Fibroblast of lung (primary cell): ENCODE data around the gene SUFU. TPM values are rescaled to one million over a fixed set of nuclear protein-coding genes. Genes with fewer than 3 reads are reported as not detected.

Experiments used
- DNase-seq, 2 donors: peaks; one replicate each; pipeline versions ENCODE4 v3.0.0 to v3.0.0-alpha.2; 2010; ENCODE audit warnings: low read depth in 2 of 2
- H2AFZ ChIP-seq: 2 replicates; pipeline ENCODE4 v1.5.1; 2012; ENCODE audit warnings: low read length, control low read depth, inconsistent platforms
- H3K27ac ChIP-seq: 2 replicates; pipeline ENCODE4 v1.5.1; 2011; ENCODE audit warnings: low read length, control low read depth; ENCODE audit not compliant: insufficient read depth
- H3K27me3 ChIP-seq: 2 replicates; pipeline ENCODE4 v1.5.1; 2011; ENCODE audit warnings: mild to moderate bottlenecking, low read length; ENCODE audit not compliant: control insufficient read depth, insufficient read depth
- H3K36me3 ChIP-seq: 2 replicates; pipeline ENCODE4 v1.5.1; 2011; ENCODE audit warnings: low read length; ENCODE audit not compliant: control insufficient read depth, insufficient read depth
- H3K4me1 ChIP-seq: 2 replicates; pipeline ENCODE4 v1.5.1; 2011; ENCODE audit warnings: low read length; ENCODE audit not compliant: control insufficient read depth, insufficient read depth; ENCODE audit errors: extremely low read depth
- H3K4me2 ChIP-seq: 2 replicates; pipeline ENCODE4 v1.5.1; 2011; ENCODE audit warnings: low read length, control low read depth; ENCODE audit not compliant: insufficient read depth; ENCODE audit errors: extremely low read depth
- H3K4me3 ChIP-seq, 4 experiments: fragments of 200-600 bp in 1 of 4; sonication (generic) in 1 of 4; replicated peaks in 1 of 4; 2 replicates each; pipeline ENCODE4 v1.5.1; 2011 to 2016; ENCODE audit warnings: low read length in 4 of 4, low read depth in 3 of 4, mild to moderate bottlenecking in 3 of 4, control low read depth in 2 of 4, inconsistent platforms in 1 of 4, mixed read lengths in 1 of 4; ENCODE audit not compliant: insufficient read depth in 1 of 4; ENCODE audit errors: control extremely low read depth in 1 of 4
- H3K79me2 ChIP-seq: 2 replicates; pipeline ENCODE4 v1.5.1; 2012; ENCODE audit warnings: mild to moderate bottlenecking, low read length, inconsistent platforms; ENCODE audit not compliant: control insufficient read depth, insufficient read depth
- H3K9ac ChIP-seq: 2 replicates; pipeline ENCODE4 v1.5.1; 2011; ENCODE audit warnings: mild to moderate bottlenecking, low read length, control low read depth; ENCODE audit not compliant: insufficient read depth
- H3K9me3 ChIP-seq: 2 replicates; pipeline ENCODE4 v1.5.1; 2012; ENCODE audit warnings: low read depth, low read length; ENCODE audit not compliant: control insufficient read depth, insufficient read depth
- H4K20me1 ChIP-seq: 2 replicates; pipeline ENCODE4 v1.5.1; 2011; ENCODE audit warnings: low read length; ENCODE audit not compliant: control insufficient read depth, insufficient read depth; ENCODE audit errors: extremely low read depth
- CTCF ChIP-seq, 2 donors: IDR thresholded peaks in 1 of 2; conservative IDR thresholded peaks in 1 of 2; 1 replicate in 1 of 2; 2 replicates in 1 of 2; pipeline ENCODE4 v1.5.1; 2011 to 2012; ENCODE audit warnings: low read length in 2 of 2, control low read depth in 1 of 2, inconsistent platforms in 1 of 2, low read depth in 1 of 2, mild to moderate bottlenecking in 1 of 2
- EZH2 ChIP-seq: IDR thresholded peaks from 2 replicates; pipeline ENCODE4 v1.5.1; 2012; ENCODE audit warnings: low read length, control low read depth, mild to moderate bottlenecking; ENCODE audit errors: missing control alignments
- polyA plus RNA-seq, 2 donors: library from polyadenylated mRNA; depleted of rRNA in 1 of 2; stranded (reverse) in 1 of 2; unstranded in 1 of 2; fragments of >200 nt; gene quantifications; 2 replicates each; pipeline ENCODE4 v1.2.1, GENCODE V29; 2011 to 2012; ENCODE audit warnings: missing spikeins in 1 of 2
- total RNA-seq: library from RNA; depleted of rRNA; stranded (reverse); fragments of >200 nt; gene quantifications from 2 replicates; pipeline ENCODE4 v1.2.1, GENCODE V29; 2014

SUFU gene
- total and polyA plus RNA-seq, 2 donors (not counting 1 experiment from before 2014, with no cell fraction given) = 4.3 to 5.6 TPM

DNA sequence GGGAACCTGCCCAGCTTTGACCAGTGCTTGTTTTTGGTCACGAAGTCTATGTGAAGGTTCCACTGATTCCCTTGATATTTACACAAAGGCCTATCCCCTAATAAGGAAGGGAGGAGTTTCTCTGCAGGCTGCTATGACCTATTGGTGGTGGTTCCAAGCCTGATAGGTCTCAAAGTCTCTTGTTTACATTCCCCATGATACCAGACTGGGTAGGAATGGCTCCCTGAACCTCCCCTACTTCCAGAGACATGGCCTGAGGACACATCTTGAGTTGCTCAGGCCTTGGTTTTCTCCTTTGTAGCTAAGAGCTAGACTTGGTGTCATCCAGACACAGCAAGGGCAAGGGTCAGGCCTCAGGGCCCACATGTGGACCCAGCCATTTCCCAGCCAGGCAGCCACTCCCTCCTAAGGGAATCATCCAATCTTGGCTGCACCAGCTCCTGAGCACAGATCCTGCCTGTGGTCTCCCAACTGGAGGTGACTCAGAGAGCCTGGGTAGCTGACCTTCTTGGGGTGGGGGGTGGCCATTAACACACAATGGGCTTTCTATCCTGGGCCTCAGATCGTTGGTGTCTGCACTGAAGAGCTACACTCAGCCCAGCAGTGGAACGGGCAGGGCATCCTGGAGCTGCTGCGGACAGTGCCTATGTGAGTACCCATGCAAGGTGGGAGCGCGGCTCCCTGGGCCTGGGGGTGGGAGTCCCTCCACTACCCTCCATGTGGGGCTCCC, 89.5 kb downstream of the SUFU start:
- Histone ChIP-seq H3K4me2 (peak overlapping the region; percentile 11), H3K79me2 (no peaks in the 10 kb centered on the region), H4K20me1 (no peaks in the 10 kb centered on the region), H3K9me3 (no peaks in the 10 kb centered on the region), H2AFZ (no peak overlapping the region), H3K9ac (no peak overlapping the region), H3K4me3 (no peak overlapping the region), H3K4me1 (peaks cover 13% of the 10 kb centered on the region), H3K27me3 (no peaks in the 10 kb centered on the region), H3K36me3 (no peaks in the 10 kb centered on the region), H3K27ac (no peak overlapping the region)
- no peak for TF ChIP-seq EZH2
- DNase-seq = peak; percentile 47 to 72

DNA sequence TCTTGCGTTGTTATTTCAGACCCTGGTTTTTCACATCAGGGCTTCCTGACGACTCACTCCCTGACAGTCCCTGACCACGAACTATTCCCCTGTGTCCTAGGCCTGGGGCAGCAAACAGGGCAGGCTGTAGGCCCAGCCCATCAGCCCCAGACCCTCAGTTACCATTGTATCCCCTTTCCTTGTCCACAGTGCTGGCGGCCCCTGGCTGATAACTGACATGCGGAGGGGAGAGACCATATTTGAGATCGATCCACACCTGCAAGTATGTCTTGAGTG, 90.0 kb downstream of the SUFU start:
- Histone ChIP-seq H3K27me3 (no peaks in the 10 kb centered on the region), H3K9ac (no peak overlapping the region), H3K79me2 (no peaks in the 10 kb centered on the region), H3K4me2 (no peak overlapping the region), H3K9me3 (no peaks in the 10 kb centered on the region), H3K4me1 (peaks cover 13% of the 10 kb centered on the region), H3K4me3 (no peak overlapping the region), H3K27ac (no peak overlapping the region), H4K20me1 (no peaks in the 10 kb centered on the region), H2AFZ (no peak overlapping the region), H3K36me3 (no peaks in the 10 kb centered on the region)
- no peak for DNase-seq
- TF ChIP-seq EZH2 (no peak), CTCF (conservative IDR thresholded peaks at IDR 0.05 in 1 of 2, IDR thresholded peaks at IDR 0.05 in 1 of 2; ENCODE audit: low read depth in 1 of 2, low read length in 2 of 2) (no peak)

DNA sequence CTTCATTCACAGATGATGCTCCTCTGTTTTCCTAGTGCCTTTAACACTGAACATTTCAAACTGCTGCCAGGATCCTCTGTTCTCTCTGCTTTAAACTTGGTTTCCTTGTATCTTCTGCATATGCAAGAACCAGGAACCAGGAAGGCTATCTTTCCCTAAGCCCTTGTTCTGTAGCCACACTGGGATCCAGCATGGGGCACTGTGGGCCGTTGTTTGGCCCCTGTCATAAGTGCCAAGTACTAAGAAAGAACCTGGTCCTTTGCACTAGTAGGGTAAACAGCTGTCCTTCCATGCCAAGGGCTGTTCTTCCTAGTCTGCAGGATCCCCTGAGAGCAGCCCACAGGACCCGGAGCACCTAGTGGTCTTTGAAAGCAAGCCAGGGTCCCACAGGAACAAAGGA, 91.5 kb downstream of the SUFU start:
- H3K27me3 ChIP-seq = no peaks in the 10 kb centered on the region
- no peak overlapping the region for H3K9ac ChIP-seq
- no peak overlapping the region for H3K4me3 ChIP-seq
- H3K36me3 ChIP-seq = peaks cover 2% of the 10 kb centered on the region
- H3K27ac ChIP-seq = no peak overlapping the region
- no peak overlapping the region for H3K4me2 ChIP-seq
- peaks cover 13% of the 10 kb centered on the region for H3K4me1 ChIP-seq
- no peak for DNase-seq
- no peaks in the 10 kb centered on the region for H4K20me1 ChIP-seq
- H2AFZ ChIP-seq = no peak overlapping the region
- no peaks in the 10 kb centered on the region for H3K9me3 ChIP-seq
- no peaks in the 10 kb centered on the region for H3K79me2 ChIP-seq
- TF ChIP-seq EZH2 (no peak), CTCF (conservative IDR thresholded peaks at IDR 0.05 in 1 of 2, IDR thresholded peaks at IDR 0.05 in 1 of 2; ENCODE audit: low read depth in 1 of 2, low read length in 2 of 2) (peak in 1 of 2 donors; percentile 4)
